Putamen (tissue), 1 donor: ENCODE measurements around the gene JMJD1C.
"Not testable (repeated sequence)": the region's sequence is repeated elsewhere in the genome, so short reads cannot be mapped to it uniquely, and the experiment has no call there.

Experiments used
- DNase-seq: peaks from one replicate; pipeline ENCODE4 v3.0.0-alpha.2; 2016; ENCODE audit warnings: low spot score

The JMJD1C gene

DNA sequence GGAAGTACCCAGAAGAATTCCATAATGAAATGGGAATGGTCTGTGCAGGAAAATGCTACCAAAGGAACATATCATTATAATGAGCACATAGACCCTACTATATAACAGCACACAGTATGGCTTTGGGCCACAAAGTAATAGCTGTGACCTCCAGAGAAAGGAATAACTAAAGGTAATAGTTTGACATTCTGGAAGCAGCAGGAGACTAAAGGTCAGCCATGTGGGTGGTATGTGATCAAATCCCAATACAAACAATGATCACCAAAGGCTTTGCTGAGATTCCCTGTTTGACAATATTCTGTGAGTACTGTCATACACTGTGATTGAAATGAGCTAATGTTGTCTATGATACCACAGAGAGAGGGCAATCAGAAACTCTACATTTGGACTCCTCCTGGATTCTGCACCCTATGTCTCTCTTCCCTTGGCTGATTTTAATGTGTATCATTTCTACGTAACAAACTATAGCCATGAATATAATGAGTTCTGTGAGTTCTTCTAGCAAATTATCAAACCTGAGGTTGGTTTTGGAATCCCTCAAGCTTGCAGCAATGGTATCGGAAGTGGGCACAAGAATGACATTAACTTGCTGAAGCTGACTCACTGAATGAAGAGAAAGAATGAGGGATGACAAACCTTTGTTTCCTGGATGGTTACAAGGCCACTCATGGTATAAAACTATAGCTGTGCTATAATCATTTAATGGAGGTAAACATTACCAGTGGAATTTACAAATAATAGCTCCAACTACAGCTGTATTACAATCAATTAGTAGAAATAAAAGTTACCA is 99.6 kb downstream of the JMJD1C start:
- no peak for DNase-seq

DNA sequence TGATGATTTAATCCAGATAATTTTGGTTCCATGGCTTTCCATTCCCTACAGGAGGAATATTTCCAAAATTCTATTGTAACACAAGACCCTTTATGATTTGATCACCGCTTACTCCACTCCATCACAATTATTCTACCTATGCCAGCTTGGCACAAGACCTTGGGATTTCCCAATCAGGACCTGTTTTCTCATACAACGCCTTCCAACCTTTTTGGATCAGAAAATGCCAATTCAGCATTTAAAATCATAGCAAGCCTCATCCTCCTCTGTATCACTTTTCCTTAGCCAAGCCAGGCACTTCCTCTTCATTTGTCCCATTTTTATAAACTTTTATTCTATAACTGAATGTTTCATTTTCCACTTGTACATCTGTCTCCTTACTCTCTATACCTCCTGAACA is 100.9 kb downstream of the JMJD1C start:
- no peak for DNase-seq

DNA sequence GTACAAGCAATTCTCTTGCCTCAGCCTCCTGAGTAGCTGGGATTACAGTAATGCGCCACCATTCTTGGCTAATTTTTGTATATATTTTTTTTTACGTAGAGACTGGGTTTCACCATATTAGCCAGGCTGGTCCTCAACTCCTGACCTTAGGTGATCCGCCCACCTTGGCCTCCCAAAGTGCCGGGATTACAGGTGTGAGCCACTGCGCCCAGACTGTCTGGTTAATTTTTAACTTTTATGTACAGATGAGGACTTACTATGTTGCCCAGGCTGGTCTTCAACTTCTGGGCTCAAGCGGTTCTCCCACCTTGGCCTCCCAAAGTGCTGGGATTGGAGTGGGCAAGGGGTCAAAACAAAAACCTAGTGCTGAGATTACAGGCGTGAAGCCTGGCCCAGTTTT is 101.8 kb downstream of the JMJD1C start:
- no peak for DNase-seq

DNA sequence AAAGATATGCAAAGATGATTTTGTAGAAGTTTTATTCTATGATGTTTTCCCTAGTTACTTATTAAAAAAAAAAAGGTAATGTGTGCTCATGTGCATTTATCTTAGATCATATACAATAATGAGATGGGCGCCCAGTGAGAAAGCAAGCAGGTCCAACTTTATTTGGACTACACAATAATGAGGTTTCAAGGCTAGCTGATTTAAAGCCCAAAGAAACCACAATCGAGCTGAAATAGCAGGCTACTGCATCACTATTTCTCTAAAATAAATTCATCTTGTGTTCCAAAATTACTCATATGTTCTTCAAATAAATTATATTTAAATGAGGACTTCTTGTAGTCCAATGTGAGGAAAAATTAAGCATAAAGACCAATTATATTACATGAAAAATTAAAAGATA is 110.1 kb downstream of the JMJD1C start:
- DNase-seq = no peak

DNA sequence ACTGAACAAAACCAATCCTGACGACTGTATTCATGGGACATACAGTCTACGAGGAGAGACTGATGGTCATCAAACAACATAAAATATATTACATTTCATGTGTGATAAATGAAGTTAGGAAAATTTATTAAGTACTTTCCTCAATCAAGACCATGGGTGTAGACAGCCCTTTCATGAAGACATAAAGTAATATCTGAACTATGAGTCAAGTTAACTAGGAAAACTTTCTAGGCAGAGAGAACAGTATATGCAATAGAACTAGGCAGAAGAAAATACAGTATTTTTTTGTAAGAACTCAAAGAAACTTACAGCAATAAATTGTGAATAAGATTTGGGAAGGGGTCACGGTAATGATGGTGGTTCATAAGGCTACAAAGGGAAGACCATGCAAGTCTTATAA is 112.8 kb downstream of the JMJD1C start:
- no peak for DNase-seq

DNA sequence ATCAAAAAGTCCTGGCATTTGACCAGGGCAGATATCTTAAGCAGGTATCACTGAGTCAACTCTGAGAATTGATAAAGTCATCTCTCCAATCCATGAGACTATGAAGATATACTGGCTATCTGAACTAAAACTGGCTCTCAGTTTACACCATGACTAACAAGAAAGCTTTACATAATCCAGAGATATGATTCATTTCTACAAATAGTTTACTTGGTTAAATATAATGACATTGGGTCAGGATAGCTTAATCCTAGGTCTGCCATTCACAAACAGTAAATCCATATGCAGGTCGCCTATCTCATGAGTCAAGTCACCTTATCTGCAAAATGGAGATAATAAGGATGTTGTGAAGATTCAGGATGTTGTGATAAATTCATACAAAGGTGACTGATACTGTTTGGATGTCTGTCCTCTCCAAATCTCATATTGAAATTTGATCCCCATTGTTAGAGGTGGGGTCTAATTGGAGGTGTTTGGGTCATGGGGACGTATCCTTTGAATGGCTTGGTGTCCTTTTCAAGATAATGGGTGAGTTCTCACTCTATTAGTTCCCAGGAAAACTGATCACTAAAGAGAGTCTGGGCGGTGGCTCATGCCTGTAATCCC is 117.4 kb downstream of the JMJD1C start:
- DNase-seq = no peak

DNA sequence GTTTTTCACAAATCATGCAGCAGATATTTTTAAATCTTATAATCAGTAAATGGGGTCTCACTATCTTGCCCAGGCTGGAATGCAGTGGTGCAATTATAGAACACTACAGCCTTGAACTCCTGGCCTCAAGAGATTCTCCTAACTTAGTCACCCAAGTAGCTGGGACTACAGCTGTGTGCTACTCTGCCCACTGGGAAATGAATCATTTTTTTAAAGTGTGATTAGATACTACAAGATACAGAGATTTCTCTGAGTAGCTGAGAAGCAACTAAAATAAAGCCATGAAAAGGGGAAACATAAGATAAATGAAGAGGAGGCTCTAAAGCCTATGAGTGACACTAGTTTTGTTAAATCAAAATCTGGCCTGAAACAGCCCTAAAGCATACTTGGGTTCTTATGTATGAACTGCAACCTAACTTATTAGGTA is 119.7 kb downstream of the JMJD1C start:
- DNase-seq = no peak

DNA sequence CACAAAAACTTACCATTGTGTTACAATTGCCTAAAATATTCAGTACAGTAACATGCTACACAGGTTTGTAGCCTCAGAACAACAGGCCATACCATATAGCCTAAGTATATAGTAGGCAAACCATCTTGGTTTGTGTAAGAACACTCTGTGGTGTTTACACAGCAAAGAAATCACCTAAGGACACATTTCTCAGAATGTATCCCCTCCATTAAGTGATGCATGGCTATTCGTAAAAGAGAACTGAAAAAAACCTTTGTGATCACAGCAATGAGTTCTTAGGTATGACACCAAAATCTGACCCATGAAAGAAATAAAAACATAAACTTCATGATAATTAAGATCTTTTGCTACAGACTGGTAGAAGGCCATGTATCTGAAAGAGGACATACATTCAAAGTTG is 121.5 kb downstream of the JMJD1C start:
- no peak for DNase-seq

DNA sequence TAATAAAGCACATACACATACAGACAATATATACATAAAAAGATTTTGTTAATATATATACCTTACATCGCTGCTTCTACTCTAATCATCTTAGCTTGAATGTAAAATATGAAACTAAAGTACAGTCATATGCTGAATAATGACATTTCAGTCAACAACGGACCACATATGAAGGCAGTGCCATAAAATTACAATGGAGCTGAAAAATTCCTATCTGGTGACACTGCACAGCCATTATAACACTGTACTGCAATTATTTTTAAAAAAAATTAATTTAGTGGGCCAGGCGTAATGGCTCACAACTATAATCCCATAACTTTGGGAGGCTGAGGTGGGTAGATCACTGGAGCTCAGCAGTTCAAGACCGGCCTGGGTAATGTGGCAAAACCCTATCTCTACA is 122.3 kb downstream of the JMJD1C start:
- no peak for DNase-seq

DNA sequence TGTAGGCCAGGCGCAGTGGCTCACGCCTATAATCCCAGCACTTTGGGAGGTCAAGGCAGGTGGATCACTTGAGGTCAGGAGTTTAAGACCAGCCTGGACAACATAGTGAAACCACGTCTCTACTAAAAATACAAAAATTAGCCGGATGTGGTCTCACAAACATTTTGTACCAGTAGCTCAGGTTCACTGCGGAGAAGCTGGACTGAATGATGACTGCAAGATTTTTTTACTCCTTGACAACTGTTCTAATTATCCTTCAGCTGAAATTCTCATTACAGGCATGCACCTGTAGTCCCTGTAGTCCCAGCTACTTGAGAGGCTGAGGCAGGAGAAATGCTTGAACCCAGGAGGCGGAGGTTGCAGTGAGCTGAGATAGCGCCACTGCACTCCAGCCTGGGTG is 126.1 kb downstream of the JMJD1C start:
- not testable (repeated sequence) for DNase-seq

DNA sequence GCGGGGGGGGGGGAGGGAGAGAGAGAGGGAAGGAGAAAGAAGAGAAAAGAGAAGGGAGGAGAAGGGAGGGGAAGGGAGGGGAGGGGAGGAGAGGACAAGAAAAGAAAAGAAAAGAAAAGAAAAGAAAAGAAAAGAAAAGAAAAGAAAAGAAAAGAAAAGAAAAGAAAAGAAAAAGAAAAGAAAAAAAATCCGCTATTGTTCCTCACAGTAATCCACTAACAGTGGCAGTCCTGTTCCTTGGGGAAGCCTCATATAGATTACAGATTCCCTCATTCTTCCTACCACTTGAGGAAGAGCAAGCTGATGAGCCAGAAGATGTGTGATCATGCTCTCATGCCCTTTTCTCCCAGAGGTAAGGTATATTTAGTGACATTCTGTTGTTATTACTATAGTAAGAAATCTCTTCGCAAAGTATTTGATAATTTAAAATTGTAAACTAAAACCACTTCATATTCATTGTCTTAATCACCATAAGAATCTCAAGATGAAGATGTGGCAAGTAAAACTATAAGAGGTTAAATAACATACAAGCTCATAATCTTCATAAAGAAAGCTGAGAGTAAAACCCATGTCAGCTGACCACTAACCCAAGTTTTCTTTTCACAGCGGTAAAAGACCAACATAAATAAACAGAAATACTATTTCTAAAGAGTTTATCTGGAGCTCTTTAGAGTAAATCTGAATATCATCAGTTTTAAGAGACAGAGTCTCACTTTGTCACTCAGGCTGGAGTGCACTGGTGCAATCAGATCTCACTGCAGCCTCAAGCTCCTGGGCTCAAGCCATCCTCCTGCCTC is 128.1 kb downstream of the JMJD1C start:
- no peak for DNase-seq

DNA sequence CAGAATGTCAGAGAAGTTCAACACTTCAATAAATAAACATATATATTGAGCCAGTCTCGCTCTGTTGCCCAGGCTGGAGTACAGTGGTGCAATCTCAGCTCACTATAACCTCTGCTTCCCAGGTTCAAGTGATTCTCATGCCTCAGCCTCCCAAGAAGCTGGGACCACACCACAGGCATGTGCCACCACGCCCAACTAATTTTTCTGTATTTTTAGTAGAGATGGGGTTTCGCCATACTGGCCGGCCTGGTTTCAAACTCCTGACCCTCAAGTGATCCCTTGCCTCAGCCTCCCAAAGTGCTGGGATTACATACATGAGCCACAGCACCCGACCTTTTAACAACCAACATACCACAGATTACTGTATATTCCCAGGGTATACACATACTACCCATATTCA is 134.2 kb downstream of the JMJD1C start:
- DNase-seq = no peak

DNA sequence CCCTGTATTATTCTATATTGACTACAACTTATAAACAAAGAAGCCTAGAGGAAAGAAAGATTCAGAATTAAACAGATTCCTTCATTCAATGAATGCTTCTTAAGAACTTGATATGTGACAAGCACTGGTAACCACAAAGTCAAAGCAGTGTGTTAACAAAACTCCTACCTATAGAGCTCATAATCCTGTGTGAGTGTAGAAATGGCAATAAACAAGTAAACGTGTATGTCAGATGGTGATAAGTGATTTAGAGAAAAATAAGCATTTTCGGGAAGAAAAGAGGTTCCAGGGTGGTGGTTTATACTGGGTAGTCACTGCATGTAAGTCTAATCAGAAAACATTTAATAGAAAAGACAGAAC is 141.3 kb downstream of the JMJD1C start:
- DNase-seq = no peak

DNA sequence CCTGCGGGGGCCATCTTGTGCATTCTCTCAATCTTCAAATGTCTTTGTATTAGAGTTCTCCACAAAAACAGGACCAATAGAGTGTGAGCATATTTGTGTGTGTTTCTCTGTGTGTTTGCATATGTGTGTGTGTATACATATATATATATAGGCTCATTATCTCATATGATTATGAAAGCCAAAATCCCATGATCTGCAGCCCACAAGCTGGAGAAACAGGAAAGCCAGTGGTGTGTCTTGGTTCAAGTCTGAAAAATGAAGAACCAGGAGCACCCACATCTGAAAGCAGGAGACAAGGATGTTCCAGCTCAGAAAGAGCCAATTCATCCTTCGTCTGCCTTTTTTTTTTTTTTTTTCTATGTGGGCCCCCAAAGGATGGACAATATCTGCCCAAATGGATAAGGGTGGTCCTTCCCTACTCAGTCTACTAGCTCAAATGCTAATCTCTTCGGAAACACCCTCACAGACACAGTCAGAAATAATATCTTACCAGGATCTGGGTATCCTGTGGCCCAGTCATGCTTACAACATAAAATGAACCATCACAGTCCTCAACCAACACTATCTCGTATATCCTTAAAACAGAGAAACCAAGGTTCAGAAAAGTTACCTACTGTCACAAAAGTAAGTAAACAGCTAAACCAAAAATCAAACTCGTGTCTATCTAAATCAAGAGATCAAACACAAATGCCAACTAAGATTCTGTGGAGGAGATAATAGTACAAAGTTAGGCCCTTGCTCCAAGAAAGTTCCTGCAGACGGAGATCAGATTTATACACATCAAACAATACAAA is 141.9 kb downstream of the JMJD1C start:
- no peak for DNase-seq

DNA sequence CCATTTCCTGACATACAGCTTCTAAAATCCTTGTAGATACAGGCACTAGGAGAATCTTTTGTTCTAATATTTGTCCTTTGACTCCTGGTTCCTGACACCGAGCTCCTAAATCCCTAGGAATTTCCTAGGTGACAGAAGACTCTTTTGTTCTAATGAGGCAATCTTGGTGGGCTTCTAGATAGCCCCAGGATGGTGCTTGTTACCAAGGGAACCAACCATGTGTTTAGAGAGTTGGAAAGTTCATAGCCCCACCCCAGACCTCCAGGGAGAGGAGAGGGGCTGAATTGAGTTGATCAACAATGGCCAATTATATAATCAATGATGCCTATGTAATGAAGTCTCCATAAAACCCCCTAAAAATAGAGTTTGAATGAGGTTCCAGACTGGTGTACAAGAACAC is 145.1 kb downstream of the JMJD1C start:
- DNase-seq = no peak

DNA sequence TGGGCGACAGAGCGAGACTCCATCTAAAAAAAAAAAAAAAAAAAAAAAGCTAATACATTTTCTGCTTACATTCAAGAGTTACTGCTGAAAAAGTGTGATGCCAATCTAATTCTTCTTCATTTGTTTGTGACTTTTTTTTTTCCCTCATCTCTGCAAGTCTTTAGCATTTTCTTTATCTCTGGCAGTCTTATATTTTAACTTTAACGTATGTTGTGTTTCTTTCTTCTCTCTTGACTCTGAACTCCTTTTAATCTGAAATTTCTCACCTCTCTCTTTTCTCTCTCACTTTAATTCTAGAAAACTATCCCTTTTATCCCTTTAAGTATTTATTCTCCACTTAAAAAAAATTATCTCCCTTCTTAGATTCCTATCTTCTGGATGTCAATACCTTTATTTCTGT is 146.5 kb downstream of the JMJD1C start:
- no peak for DNase-seq

DNA sequence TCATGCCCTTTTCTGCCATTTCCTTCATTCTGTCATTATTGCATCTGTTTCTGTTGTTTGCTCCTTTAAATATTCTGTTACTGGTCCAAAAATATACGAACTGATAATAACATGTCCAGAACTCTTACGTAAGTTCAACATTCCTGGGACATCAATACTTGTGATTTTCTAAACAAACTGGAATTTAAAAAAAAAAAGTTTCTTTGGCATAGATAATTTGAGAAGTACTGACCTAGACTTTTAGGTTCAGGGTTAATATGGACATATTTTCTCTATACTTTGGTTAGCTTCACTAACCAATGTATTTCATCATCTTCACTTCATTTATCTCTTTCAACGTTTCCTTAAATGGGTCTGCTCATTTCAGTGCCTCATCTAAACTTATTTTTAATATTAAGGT is 147.3 kb downstream of the JMJD1C start:
- no peak for DNase-seq

DNA sequence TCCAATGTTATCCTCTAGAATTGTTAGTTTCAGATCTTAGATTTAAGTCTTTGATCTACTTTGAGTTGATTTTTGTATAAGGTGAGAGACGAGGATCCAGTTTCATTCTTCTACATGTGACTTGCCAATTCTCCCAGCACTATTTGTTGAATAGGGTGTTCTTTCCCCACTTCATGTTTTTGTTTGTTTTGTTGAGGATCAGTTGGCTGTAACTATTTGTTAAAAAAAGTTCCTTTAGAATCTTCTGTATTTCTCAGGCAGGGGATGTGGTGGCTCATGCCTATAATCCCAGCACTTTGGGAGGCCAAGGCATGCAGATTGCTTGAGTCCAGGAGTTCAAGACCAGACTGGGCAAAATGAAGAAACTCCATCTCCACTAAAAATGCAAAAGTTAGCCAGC is 151.8 kb downstream of the JMJD1C start:
- no peak for DNase-seq

DNA sequence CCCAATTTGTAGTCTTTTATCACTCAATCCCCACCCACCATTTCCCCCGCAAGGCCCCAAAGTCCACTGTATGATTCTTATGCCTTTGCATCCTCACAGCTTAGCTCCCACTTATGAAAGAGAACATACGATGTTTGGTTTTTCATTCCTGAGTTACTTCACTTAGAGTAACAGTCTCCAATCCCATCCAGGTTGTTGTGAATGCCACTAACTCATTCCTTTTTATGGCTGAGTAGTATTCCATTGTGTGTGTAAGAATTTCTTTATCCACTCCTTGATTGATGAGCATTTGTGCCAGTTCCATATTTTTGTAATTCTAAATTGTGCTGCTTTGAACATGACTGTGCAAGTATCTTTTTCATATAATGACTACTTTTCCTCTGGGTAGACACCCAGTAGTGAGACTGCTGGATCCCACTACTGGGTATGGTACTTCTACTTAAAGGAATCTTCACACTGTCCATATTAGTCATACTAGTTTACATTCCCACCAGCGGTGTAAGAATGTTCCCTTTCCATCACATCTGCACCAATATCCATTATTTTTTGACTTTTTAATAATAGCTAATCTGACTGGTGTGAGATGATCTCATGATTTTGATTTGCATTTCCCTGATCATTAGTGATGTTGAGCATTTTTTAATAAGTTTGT is 152.6 kb downstream of the JMJD1C start:
- no peak for DNase-seq

DNA sequence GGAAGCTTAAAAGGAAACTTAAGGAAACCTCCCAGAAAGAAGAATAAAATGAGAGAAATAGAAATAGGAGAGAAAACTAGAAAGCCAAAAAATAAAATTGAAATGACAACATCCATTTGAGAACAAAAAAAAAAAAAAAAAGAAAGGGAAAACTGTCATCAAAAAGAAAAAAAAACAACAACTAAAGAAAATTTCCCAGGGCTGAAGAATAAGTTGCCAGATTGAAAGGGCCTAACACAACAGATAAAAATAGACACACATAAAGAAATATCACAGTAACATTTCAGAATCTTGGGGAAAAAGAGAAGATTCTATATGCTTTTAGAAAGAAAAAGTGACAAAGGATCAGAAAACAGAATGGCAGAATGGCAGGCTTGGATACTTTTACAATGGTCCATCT is 157.1 kb downstream of the JMJD1C start:
- DNase-seq = no peak

DNA sequence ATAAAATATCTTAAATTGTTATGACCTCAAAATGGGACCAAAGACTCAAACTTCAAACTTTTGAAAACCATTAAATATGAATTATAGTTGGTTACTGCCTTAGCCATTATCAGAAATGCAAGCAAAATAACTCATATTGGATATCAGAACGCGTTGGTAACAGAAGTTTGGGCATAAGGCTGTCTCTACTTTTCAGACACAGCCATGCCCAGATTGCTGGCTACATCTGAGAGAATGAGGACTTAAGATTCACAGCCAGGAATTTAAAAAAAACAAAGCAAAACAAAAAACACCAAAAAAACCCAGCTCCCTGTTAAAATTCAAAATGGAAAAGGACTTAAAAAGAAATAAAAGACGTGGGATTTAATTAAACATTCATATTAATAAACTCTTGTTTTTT is 161.6 kb downstream of the JMJD1C start:
- DNase-seq = no peak

DNA sequence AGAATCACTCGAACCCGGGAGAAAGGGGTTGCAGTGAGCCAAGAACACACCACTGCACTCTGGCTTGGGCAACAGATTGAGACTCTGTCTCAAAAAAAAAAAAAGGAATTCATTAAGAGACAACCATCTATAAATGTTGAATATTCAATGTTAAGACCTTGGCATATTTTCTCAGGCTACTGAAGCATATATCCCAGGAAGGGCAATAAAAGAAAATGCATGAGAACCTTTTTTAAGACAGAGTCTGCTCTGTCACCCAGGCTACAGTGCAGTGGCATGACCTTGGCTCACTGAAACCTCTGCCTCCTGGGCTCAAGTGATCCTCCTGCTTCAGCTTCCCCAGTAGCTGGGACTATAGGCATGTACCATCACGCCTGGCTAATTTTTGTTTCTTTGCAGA is 165.0 kb downstream of the JMJD1C start:
- no peak for DNase-seq
